ENCODE results near the gene TXNRD3. TPM values are rescaled to one million over a fixed set of nuclear protein-coding genes. Genes with fewer than 3 reads are reported as not detected.

The TXNRD3 gene
- total RNA-seq (2014; rRNA removed; shearing (Covaris generic)) (not detected in 2 replicates), total RNA-seq (2022) (not detected in 2 replicates), Bru-seq, nascent RNA (percentile 5 among the genes with signal in this experiment), BruChase-seq, experiment 1, labeled RNA remaining after a 6-hour chase (percentile 4 among the genes with signal in this experiment), BruChase-seq, experiment 2, labeled RNA remaining after a 2-hour chase (percentile 5 among the genes with signal in this experiment)
- long read RNA-seq: 0 reads

DNA sequence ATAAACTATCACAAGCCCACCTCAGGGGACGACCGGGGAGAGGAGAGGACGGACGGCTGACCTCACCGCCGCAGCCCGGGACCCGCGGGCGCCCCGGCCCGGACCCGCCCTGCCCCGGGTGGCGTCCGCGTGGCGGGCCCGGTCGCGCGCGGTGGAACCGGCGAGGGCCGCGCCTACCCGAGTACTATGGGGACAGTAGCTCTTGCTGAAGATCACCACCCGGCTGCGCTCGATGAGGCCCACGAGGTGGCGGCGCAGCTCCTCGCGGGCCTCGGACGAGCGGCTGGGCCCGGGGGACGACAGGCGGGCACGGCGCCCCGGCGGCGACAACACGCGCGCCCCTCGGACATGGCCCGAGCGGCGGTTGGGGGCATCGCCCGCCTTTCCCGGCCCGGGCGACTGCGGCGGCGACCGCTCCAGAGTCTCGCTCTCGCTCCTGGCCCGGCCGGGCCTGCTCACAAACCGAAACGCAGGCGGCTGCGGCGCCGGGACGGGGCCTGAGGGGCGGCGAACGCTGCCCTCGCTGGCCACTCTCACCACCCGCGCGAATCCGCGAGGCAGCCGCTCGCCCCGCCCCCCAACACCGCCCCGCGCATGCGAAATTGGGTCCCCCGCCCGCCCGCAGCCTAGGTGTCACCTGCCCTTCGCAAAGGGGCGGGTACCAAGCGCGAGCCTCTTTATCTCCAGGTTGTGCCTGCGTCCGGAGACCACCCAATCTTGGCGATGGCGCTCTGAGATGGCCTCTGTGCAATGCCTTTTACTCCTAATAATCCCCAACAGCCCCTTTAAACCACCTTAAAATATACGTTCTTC is at the start of gene TXNRD3:
TXNRD3 (minus strand) TSS at position 554 of the 813 bp plus-strand sequence.
- no TSS peak for BruUV-seq (replicated peaks)
- Histone ChIP-seq H2AFZ (ENCODE audit: low read length) (no peak within 1 kb of the TSS), H3K9me2 (ENCODE audit: insufficient read depth, low read length) (no peaks in the 10 kb centered on the region; the same call in 1 of the 2 replicates), H3K36me3 (ENCODE audit: insufficient read depth, low read length) (no peaks in the 10 kb centered on the region), H3K79me2 (ENCODE audit: insufficient read depth, low read depth, low read length) (no peaks in the 10 kb centered on the region), H4K20me1 (ENCODE audit: insufficient read depth, low read length) (no peaks in the 10 kb centered on the region), H3K4me1 (ENCODE audit: insufficient read depth, low read length, poor library complexity, severe bottlenecking) (no peaks in the 10 kb centered on the region), H3K27ac (ENCODE audit: low read depth, low read length, poor library complexity, severe bottlenecking) (no peak within 1 kb of the TSS), H3K9me3 (ENCODE audit: low read length) (no peaks in the 10 kb centered on the region), H3K4me2 (ENCODE audit: low read length) (no peak within 1 kb of the TSS), H3K4me3 (ENCODE audit: low read depth, low read length, poor library complexity, severe bottlenecking) (no peak within 1 kb of the TSS)
- CTCF ChIA-PET (ENCODE audit: unreplicated experiment): no interaction called here
- TF ChIP-seq EZH2phosphoT487 (IDR thresholded peaks at IDR 0.05; ENCODE audit: borderline replicate concordance, low read depth, low read length) (no peak), CTCF (conservative IDR thresholded peaks at IDR 0.05; ENCODE audit: low read length) (no peak)
- intact Hi-C loops (cut with micrococcal nuclease; ENCODE audit: unreplicated experiment): no loop called here
- POLR2A ChIA-PET: no interaction called here
- no peak for DNase-seq (ENCODE audit: low spot score)

DNA sequence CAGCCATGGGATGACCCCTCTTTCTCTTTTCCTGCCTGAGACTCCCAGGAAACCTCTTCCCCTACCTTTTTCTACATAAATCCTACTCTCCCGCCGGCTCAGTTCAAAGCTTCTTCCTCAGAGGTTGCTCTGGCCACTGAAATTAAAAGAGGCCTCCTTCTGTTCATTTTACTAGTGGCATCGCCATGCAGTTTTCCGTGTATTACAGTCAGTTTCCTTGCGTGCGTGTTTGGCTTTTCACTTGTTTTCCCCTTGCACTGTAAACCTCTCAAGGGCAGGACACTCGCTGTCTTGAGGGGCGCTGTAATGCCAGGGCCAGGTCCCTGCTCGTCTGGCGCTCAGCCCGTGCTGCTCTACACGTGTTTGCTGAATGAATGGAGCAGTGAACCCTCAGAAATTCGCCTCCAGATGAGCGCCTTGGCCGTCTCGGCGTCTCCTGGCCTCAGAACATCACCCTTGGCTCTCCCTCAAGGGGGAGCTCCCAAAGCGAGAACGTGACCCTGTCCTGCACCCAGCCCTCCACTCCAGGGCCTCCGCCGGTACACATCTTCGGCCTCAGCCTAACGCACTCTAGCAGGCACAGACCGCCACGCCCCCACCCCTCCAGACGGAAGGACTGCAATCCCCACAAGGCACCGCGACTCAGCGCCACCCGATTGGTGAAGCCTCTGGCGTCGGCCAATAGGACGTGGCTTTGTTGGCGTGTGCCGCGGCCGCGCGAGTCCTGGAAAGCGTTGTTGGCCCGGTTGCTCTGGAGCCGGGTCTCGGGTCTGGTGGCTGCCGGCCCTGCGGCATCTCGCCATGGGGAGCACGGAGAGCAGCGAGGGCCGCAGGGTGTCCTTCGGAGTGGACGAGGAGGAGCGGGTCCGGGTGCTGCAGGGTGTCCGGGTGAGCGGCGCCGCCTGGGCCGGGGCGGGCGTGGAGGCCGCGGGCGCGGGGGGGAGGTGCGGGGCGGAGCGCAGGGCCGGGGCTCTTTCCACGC is 48.9 kb upstream of the TXNRD3 start, which contains the start of gene CHCHD6:
CHCHD6 (plus strand) TSS at position 729 of the 982 bp plus-strand sequence; CDS start at position 802, 73 bp downstream.
- no TSS peak for BruUV-seq (replicated peaks)
- intact Hi-C loops (cut with micrococcal nuclease; ENCODE audit: unreplicated experiment): loop anchor here (1.0 kb wide), 1 partner anchor 278 kb away; no protein-coding TSS in a partner anchor
- peak within 1 kb of the TSS; percentile 86 for H3K4me3 ChIP-seq (ENCODE audit: low read depth, low read length, poor library complexity, severe bottlenecking)
- H3K9me2 ChIP-seq (ENCODE audit: insufficient read depth, low read length): no peaks in the 10 kb centered on the region
- no peaks in the 10 kb centered on the region for H4K20me1 ChIP-seq (ENCODE audit: insufficient read depth, low read length)
- TF ChIP-seq CTCF (conservative IDR thresholded peaks at IDR 0.05; ENCODE audit: low read length) (peak; percentile 46; the same call in 1 of the 2 replicates), EZH2phosphoT487 (IDR thresholded peaks at IDR 0.05; ENCODE audit: borderline replicate concordance, low read depth, low read length) (no peak)
- H2AFZ ChIP-seq (ENCODE audit: low read length): peak within 1 kb of the TSS; percentile 80
- peaks cover 16% of the 10 kb centered on the region for H3K4me1 ChIP-seq (ENCODE audit: insufficient read depth, low read length, poor library complexity, severe bottlenecking)
- ChIA-PET CTCF (ENCODE audit: unreplicated experiment) (interaction anchor here (0.6 kb wide), 2 partner anchors 49 to 823 kb away, joined by 3 to 4 read pairs; no protein-coding TSS in a partner anchor), POLR2A (interaction anchor here (0.6 kb wide), 1 partner anchor 33 kb away, joined by 3 read pairs; no protein-coding TSS in a partner anchor)
- H3K27ac ChIP-seq (ENCODE audit: low read depth, low read length, poor library complexity, severe bottlenecking): no peak within 1 kb of the TSS
- peak; percentile 97 for DNase-seq (ENCODE audit: low spot score)
- H3K9me3 ChIP-seq (ENCODE audit: low read length): peaks cover 11% of the 10 kb centered on the region
- no peaks in the 10 kb centered on the region for H3K79me2 ChIP-seq (ENCODE audit: insufficient read depth, low read depth, low read length)
- no peaks in the 10 kb centered on the region for H3K36me3 ChIP-seq (ENCODE audit: insufficient read depth, low read length)
- peak within 1 kb of the TSS; percentile 74 for H3K4me2 ChIP-seq (ENCODE audit: low read length)
